ENCODE results near the gene EIF5. TPM values are rescaled to one million over a fixed set of nuclear protein-coding genes. Genes with fewer than 3 reads are reported as not detected.

EIF5 gene
- total and polyA plus RNA-seq, 4 donors: 121 to 435 (median 192) TPM

- no peaks in the 10 kb centered on the region for H3K9me3 ChIP-seq (ENCODE audit: control insufficient read depth in 4 of 4, low read length in 3 of 4)
- H3K9ac ChIP-seq (ENCODE audit: low read depth in 1 of 2, low read length in 2 of 2): no peak overlapping the region
- DNase-seq (ENCODE audit: low spot score): no peak
- no peaks in the 10 kb centered on the region for H3K36me3 ChIP-seq (ENCODE audit: control insufficient read depth in 4 of 4, insufficient read depth in 3 of 4, low read depth in 1 of 4, low read length in 3 of 4)
- no peak overlapping the region for H3K27ac ChIP-seq (ENCODE audit: low read depth in 1 of 2, low read length in 2 of 2)
- H3K4me1 ChIP-seq (ENCODE audit: control insufficient read depth in 4 of 4, insufficient read depth in 4 of 4, low read length in 3 of 4): peaks cover 2 to 17% (median 8%) of the 10 kb centered on the region in 4 donors
- no peaks in the 10 kb centered on the region for H3K27me3 ChIP-seq (ENCODE audit: control insufficient read depth in 4 of 4, insufficient read depth in 4 of 4, low read length in 3 of 4)
- no peak overlapping the region for H3K4me3 ChIP-seq (ENCODE audit: low read depth in 1 of 3, low read length in 3 of 3)
- TF ChIP-seq YY1 (IDR thresholded peaks at IDR 0.05) (no peak), FOXA2 (IDR thresholded peaks at IDR 0.05) (no peak), HNF4A (conservative IDR thresholded peaks at IDR 0.05) (no peak), ATF3 (IDR thresholded peaks at IDR 0.05) (no peak), RAD21 (IDR thresholded peaks at IDR 0.05) (no peak), NR2F2 (IDR thresholded peaks at IDR 0.05) (no peak), FOXA1 (IDR thresholded peaks at IDR 0.05) (no peak)
- WGBS: 89% methylated on average over 2 of the region's 2 CpGs
These were observed 47.6 kb upstream of the EIF5 start for GRCh38 chr14:103286460-103286859.

GRCh38 chr14:103286968-103287850 lies 46.8 kb upstream of the EIF5 start:
- Histone ChIP-seq H3K36me3 (ENCODE audit: control insufficient read depth in 4 of 4, insufficient read depth in 3 of 4, low read depth in 1 of 4, low read length in 3 of 4) (no peaks in the 10 kb centered on the region), H3K4me1 (ENCODE audit: control insufficient read depth in 4 of 4, insufficient read depth in 4 of 4, low read length in 3 of 4) (peaks cover 1 to 13% (median 5%) of the 10 kb centered on the region in 4 donors), H3K27me3 (ENCODE audit: control insufficient read depth in 4 of 4, insufficient read depth in 4 of 4, low read length in 3 of 4) (no peaks in the 10 kb centered on the region), H3K9ac (ENCODE audit: low read depth in 1 of 2, low read length in 2 of 2) (no peak overlapping the region), H3K9me3 (ENCODE audit: control insufficient read depth in 4 of 4, low read length in 3 of 4) (no peaks in the 10 kb centered on the region), H3K4me3 (ENCODE audit: low read depth in 1 of 3, low read length in 3 of 3) (no peak overlapping the region), H3K27ac (ENCODE audit: low read depth in 1 of 2, low read length in 2 of 2) (no peak overlapping the region)
- DNase-seq (ENCODE audit: low spot score): no peak
- 94% methylated on average over 20 of the region's 20 CpGs for WGBS
- TF ChIP-seq REST (IDR thresholded peaks at IDR 0.05): no peak
- no peak for TF ChIP-seq HNF4G (IDR thresholded peaks at IDR 0.05)
- no peak for TF ChIP-seq FOXA2 (IDR thresholded peaks at IDR 0.05)
- TF ChIP-seq YY1 (IDR thresholded peaks at IDR 0.05): no peak
- no peak for TF ChIP-seq JUND (IDR thresholded peaks at IDR 0.05)
- no peak for TF ChIP-seq EGR1 (IDR thresholded peaks at IDR 0.05; ENCODE audit: low read depth in 2 of 2)
- TF ChIP-seq HNF4A (conservative IDR thresholded peaks at IDR 0.05): no peak
- TF ChIP-seq CTCF (IDR thresholded peaks at IDR 0.05; ENCODE audit: low read depth, low read length, missing input control): no peak
- no peak for TF ChIP-seq MAX (IDR thresholded peaks at IDR 0.05)
- no peak for TF ChIP-seq SP1 (IDR thresholded peaks at IDR 0.05)
- no peak for TF ChIP-seq ATF3 (IDR thresholded peaks at IDR 0.05)
- no peak for TF ChIP-seq RAD21 (IDR thresholded peaks at IDR 0.05)
- no peak for TF ChIP-seq FOXA1 (IDR thresholded peaks at IDR 0.05)
- TF ChIP-seq ZBTB33 (IDR thresholded peaks at IDR 0.05): no peak
- TF ChIP-seq GABPA (IDR thresholded peaks at IDR 0.05 in 1 of 2, conservative IDR thresholded peaks at IDR 0.05 in 1 of 2): no peak
- TF ChIP-seq TAF1 (conservative IDR thresholded peaks at IDR 0.05): no peak

All from liver (tissue), 9 donors.